ENCODE data around the gene EGLN3.
"Not testable (repeated sequence)": the region's sequence is repeated elsewhere in the genome, so short reads cannot be mapped to it uniquely, and the experiment has no call there.

EGLN3 gene

GRCh38 chr14:33950320-33951182, at the start of gene EGLN3:
EGLN3 (minus strand) TSS chr14:33951074; CDS start chr14:33950752, 322 bp downstream.
- DNase-seq, result peak; percentile 93

- no peak for DNase-seq
Observed at GRCh38 chr14:34000396-34000795, 49.5 kb upstream of the EGLN3 start.

GRCh38 chr14:33999771-34000291, 49.0 kb upstream of the EGLN3 start:
- no peak for DNase-seq

- no peak for DNase-seq
Observed at GRCh38 chr14:33997611-33998010, 46.7 kb upstream of the EGLN3 start.

- DNase-seq, result no peak
Observed at GRCh38 chr14:33996462-33996861, 45.6 kb upstream of the EGLN3 start.

- no peak for DNase-seq
Observed at GRCh38 chr14:33993246-33993645, 42.4 kb upstream of the EGLN3 start.

- DNase-seq, result no peak
Observed at GRCh38 chr14:33992274-33993007, 41.6 kb upstream of the EGLN3 start.

- DNase-seq, result no peak
Observed at GRCh38 chr14:33990790-33991189, 39.9 kb upstream of the EGLN3 start.

- no peak for DNase-seq
Observed at GRCh38 chr14:33987565-33988080, 36.7 kb upstream of the EGLN3 start.

- no peak for DNase-seq
Observed at GRCh38 chr14:33986804-33987203, 35.9 kb upstream of the EGLN3 start.

GRCh38 chr14:33985242-33985641, 34.4 kb upstream of the EGLN3 start:
- no peak for DNase-seq

GRCh38 chr14:33979613-33980276, 28.9 kb upstream of the EGLN3 start:
- DNase-seq, result no peak

- no peak for DNase-seq
Observed at GRCh38 chr14:33978892-33979612, 28.2 kb upstream of the EGLN3 start.

GRCh38 chr14:33972583-33973081, 21.8 kb upstream of the EGLN3 start:
- no peak for DNase-seq

- not testable (repeated sequence) for DNase-seq
Observed at GRCh38 chr14:33969846-33970245, 19.0 kb upstream of the EGLN3 start.

- no peak for DNase-seq
Observed at GRCh38 chr14:33968722-33969121, 17.8 kb upstream of the EGLN3 start.

- no peak for DNase-seq
Observed at GRCh38 chr14:33967138-33967537, 16.3 kb upstream of the EGLN3 start.

- no peak for DNase-seq
Observed at GRCh38 chr14:33966276-33966675, 15.4 kb upstream of the EGLN3 start.

GRCh38 chr14:33964599-33965317, 13.9 kb upstream of the EGLN3 start:
- no peak for DNase-seq

- DNase-seq, result no peak
Observed at GRCh38 chr14:33963892-33964291, 13.0 kb upstream of the EGLN3 start.

- not testable (repeated sequence) for DNase-seq
Observed at GRCh38 chr14:33962466-33962865, 11.6 kb upstream of the EGLN3 start.

Measured in right forelimb (tissue), 1 donor.